ENCODE data around the gene PRRT3. TPM values are rescaled to one million over a fixed set of nuclear protein-coding genes. Genes with fewer than 3 reads are reported as not detected.

The PRRT3 gene
- total RNA-seq, 1 experiment from 2014 or later, result 19.5 TPM

DNA sequence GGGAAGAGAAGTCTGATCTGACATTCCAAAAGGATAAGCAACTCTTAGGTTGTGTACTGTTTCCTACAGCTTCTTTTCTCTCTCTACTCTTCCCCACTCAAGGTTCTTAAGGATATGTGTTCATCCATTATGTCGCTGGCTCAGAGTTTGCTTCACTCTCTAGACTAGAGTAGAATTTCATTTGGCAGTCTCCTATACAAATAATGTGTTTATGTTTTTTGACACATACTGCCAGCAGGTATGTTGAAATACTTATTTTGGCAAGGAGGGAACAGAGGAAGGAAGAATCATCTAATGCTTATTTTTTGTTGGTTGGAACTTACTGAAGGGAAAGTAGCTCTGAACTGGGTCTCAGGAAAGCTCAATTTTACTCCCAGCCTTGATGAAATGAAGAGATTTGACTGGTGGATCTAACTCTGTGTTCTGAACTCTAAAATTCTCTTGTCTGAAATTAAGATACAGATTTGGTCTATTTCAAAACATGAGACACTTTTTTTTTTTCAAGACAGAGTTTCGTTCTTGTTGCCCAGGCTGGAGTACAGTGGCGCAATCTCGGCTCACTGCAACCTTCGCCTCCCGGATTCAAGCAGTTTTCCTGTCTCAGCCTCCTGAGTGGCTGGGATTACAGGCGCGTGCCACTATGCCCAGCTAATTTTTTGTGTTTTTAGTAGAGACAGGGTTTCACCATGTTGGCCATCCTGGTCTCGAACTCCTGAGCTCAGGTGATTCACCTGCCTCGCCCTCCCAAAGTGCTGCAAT lies 42.1 kb upstream of the PRRT3 start:
- Histone ChIP-seq H2AFZ (ENCODE audit: low read length) (no peak overlapping the region), H3K4ac (ENCODE audit: low read depth, low read length) (no peak overlapping the region), H3T11ph (ENCODE audit: low read length) (no peak overlapping the region), H4K5ac (ENCODE audit: insufficient read length, low read depth, low read length) (no peak overlapping the region), H3K9ac (ENCODE audit: extremely low read depth, insufficient read length, low read length) (no peak overlapping the region), H3K4me1 (ENCODE audit: insufficient read depth, low read length) (no peaks in the 10 kb centered on the region), H2BK12ac (ENCODE audit: insufficient read length, low read depth, low read length) (no peak overlapping the region), H3K27me3 (ENCODE audit: insufficient read depth, low read length) (no peaks in the 10 kb centered on the region), H3K4me2 (ENCODE audit: insufficient read depth, insufficient read length, low read length) (no peak overlapping the region), H3K9me3 (ENCODE audit: control insufficient read depth, low read depth, low read length) (no peaks in the 10 kb centered on the region), H2AK5ac (ENCODE audit: insufficient read length, low read length) (no peak overlapping the region), H3K79me1 (ENCODE audit: insufficient read depth, low read depth, low read length, poor library complexity, severe bottlenecking) (peaks cover 2% of the 10 kb centered on the region), H2BK5ac (ENCODE audit: insufficient read length, low read length) (no peak overlapping the region), H3K56ac (ENCODE audit: insufficient read length, low read depth, low read length) (no peak overlapping the region), H3K18ac (ENCODE audit: insufficient read length, low read depth, low read length) (no peak overlapping the region), H2BK20ac (ENCODE audit: low read depth, low read length, poor library complexity, severe bottlenecking) (no peak overlapping the region), H3K23me2 (ENCODE audit: insufficient read length, low read depth, low read length, poor library complexity, severe bottlenecking) (no peaks in the 10 kb centered on the region), H3K14ac (ENCODE audit: insufficient read depth, low read length) (no peak overlapping the region), H4K91ac (ENCODE audit: insufficient read length, low read depth, low read length) (no peak overlapping the region), H4K8ac (replicated peaks; ENCODE audit: insufficient read length, low read depth, low read length) (no peak overlapping the region), H4K20me1 (ENCODE audit: control insufficient read depth, insufficient read depth, insufficient read length) (no peaks in the 10 kb centered on the region), H3K79me2 (ENCODE audit: insufficient read depth, low read length) (peaks cover 2% of the 10 kb centered on the region; the same call in 1 of the 2 replicates), H3K27ac (ENCODE audit: insufficient read length, low read depth, low read length) (no peak overlapping the region), H3K23ac (ENCODE audit: insufficient read length, low read depth, low read length) (no peak overlapping the region), H2BK120ac (ENCODE audit: low read depth, low read length, poor library complexity, severe bottlenecking) (no peak overlapping the region), H2BK15ac (ENCODE audit: low read depth, low read length) (no peak overlapping the region)
- Mint-ChIP-seq H3K4me3 (no peak overlapping the region), H3K27me3 (ENCODE audit: low read depth) (no peaks in the 10 kb centered on the region), H3K36me3 (ENCODE audit: insufficient read depth in 1 of 3, low read depth in 3 of 3) (peaks cover 29 to 47% (median 37%) of the 10 kb centered on the region in 3 experiments), H3K4me1 (no peaks in the 10 kb centered on the region), H3K9me3 (no peaks in the 10 kb centered on the region), H3K27ac (no peak overlapping the region)
- DNase-seq, result no peak
- no CpG with 5 or more reads among the region's 10 CpGs for WGBS (ENCODE audit: extremely low coverage, insufficient read length, low lambda C conversion rate)
- TF ChIP-seq, protein P1, sequence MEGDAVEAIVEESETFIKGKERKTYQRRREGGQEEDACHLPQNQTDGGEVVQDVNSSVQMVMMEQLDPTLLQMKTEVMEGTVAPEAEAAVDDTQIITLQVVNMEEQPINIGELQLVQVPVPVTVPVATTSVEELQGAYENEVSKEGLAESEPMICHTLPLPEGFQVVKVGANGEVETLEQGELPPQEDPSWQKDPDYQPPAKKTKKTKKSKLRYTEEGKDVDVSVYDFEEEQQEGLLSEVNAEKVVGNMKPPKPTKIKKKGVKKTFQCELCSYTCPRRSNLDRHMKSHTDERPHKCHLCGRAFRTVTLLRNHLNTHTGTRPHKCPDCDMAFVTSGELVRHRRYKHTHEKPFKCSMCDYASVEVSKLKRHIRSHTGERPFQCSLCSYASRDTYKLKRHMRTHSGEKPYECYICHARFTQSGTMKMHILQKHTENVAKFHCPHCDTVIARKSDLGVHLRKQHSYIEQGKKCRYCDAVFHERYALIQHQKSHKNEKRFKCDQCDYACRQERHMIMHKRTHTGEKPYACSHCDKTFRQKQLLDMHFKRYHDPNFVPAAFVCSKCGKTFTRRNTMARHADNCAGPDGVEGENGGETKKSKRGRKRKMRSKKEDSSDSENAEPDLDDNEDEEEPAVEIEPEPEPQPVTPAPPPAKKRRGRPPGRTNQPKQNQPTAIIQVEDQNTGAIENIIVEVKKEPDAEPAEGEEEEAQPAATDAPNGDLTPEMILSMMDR (conservative IDR thresholded peaks at IDR 0.05), result no peak

Measured in H9 (cell line).